KMS-11 (cell line): ENCODE results near the gene SCCPDH.

ENCODE experiments used
- H2AFZ ChIP-seq: fragments of 200-600 bp; sonication (generic); 2 replicates; pipeline ENCODE4 v1.6.1; 2016; ENCODE audit warnings: antibody characterized with exemption, mixed run types, low read depth
- H3K27ac ChIP-seq: fragments of 200-600 bp; sonication (generic); 2 replicates; pipeline ENCODE4 v1.6.1; 2016; ENCODE audit warnings: mild to moderate bottlenecking, mixed run types
- H3K27me3 ChIP-seq: fragments of 200-600 bp; sonication (generic); 2 replicates; pipeline ENCODE4 v1.6.1; 2017; ENCODE audit warnings: mild to moderate bottlenecking, low read depth, mixed run types, moderate library complexity; ENCODE audit not compliant: insufficient read depth
- H3K36me3 ChIP-seq: fragments of 200-600 bp; sonication (generic); 2 replicates; pipeline ENCODE4 v1.6.1; 2017; ENCODE audit warnings: mild to moderate bottlenecking, mixed run types; ENCODE audit not compliant: insufficient read depth
- H3K4me1 ChIP-seq: fragments of 200-600 bp; sonication (generic); 2 replicates; pipeline ENCODE4 v1.6.1; 2016; ENCODE audit warnings: mild to moderate bottlenecking, low read depth, mixed run types; ENCODE audit not compliant: poor library complexity, severe bottlenecking
- H3K4me2 ChIP-seq: fragments of 200-600 bp; sonication (generic); 2 replicates; pipeline ENCODE4 v1.7.0; 2016; ENCODE audit warnings: mild to moderate bottlenecking, mixed run types
- H3K4me3 ChIP-seq: fragments of 200-600 bp; sonication (generic); IDR thresholded peaks from 2 replicates; pipeline ENCODE4 v1.6.1; 2017; ENCODE audit warnings: low read depth, low read length, mixed read lengths; ENCODE audit not compliant: insufficient read depth
- H3K79me2 ChIP-seq: fragments of 200-600 bp; sonication (generic); 2 replicates; pipeline ENCODE4 v1.6.1; 2016; ENCODE audit warnings: low read depth, mixed run types; ENCODE audit not compliant: insufficient read depth
- H3K9ac ChIP-seq: fragments of 200-600 bp; sonication (generic); 2 replicates; pipeline ENCODE4 v1.6.1; 2016; ENCODE audit warnings: mild to moderate bottlenecking, mixed run types
- H4K20me1 ChIP-seq: fragments of 200-600 bp; sonication (generic); 2 replicates; pipeline ENCODE4 v1.6.1; 2016; ENCODE audit warnings: mild to moderate bottlenecking, mixed run types; ENCODE audit not compliant: insufficient read depth
- CTCF ChIP-seq: fragments of 200-600 bp; sonication (generic); conservative IDR thresholded peaks from 2 replicates; pipeline ENCODE4 v1.6.1; 2017; ENCODE audit warnings: low read depth, mild to moderate bottlenecking, antibody characterized with exemption, low read length, moderate library complexity, mixed read lengths

SCCPDH gene

GRCh38 chr1:246748006-246748405 lies 23.8 kb downstream of the SCCPDH start:
- H3K4me1 ChIP-seq, result no peaks in the 10 kb centered on the region
- no peaks in the 10 kb centered on the region for H3K79me2 ChIP-seq
- H3K27ac ChIP-seq, result no peak overlapping the region
- H3K27me3 ChIP-seq, result no peaks in the 10 kb centered on the region
- H2AFZ ChIP-seq, result no peak overlapping the region
- H3K4me3 ChIP-seq, result no peak overlapping the region
- TF ChIP-seq CTCF, result no peak
- no peaks in the 10 kb centered on the region for H3K36me3 ChIP-seq
- H3K9ac ChIP-seq, result no peak overlapping the region
- H4K20me1 ChIP-seq, result no peaks in the 10 kb centered on the region
- H3K4me2 ChIP-seq, result no peak overlapping the region

- Histone ChIP-seq H3K27ac (no peak overlapping the region), H3K27me3 (no peaks in the 10 kb centered on the region), H3K79me2 (no peaks in the 10 kb centered on the region), H4K20me1 (no peaks in the 10 kb centered on the region), H3K4me2 (no peak overlapping the region), H3K4me1 (no peaks in the 10 kb centered on the region), H2AFZ (no peak overlapping the region), H3K9ac (no peak overlapping the region), H3K36me3 (no peaks in the 10 kb centered on the region), H3K4me3 (no peak overlapping the region)
- no peak for TF ChIP-seq CTCF
Measured at GRCh38 chr1:246748867-246749266, 24.7 kb downstream of the SCCPDH start.

- H3K4me2 ChIP-seq, result no peak overlapping the region
Measured at GRCh38 chr1:246750752-246751151, 26.5 kb downstream of the SCCPDH start.

GRCh38 chr1:246753670-246754535 lies 29.7 kb downstream of the SCCPDH start:
- Histone ChIP-seq H3K79me2 (no peaks in the 10 kb centered on the region), H3K36me3 (no peaks in the 10 kb centered on the region), H3K4me2 (peak overlapping the region; percentile 2; the same call in 1 of the 2 replicates), H4K20me1 (no peaks in the 10 kb centered on the region), H3K4me1 (no peaks in the 10 kb centered on the region), H2AFZ (no peak overlapping the region), H3K4me3 (no peak overlapping the region), H3K9ac (no peak overlapping the region), H3K27me3 (no peaks in the 10 kb centered on the region), H3K27ac (no peak overlapping the region)
- TF ChIP-seq CTCF, result peak; percentile 92

More at GRCh38 chr1:246750752-246751151, 26.5 kb downstream of the SCCPDH start:
- H3K9ac ChIP-seq, result no peak overlapping the region
- H3K27me3 ChIP-seq, result no peaks in the 10 kb centered on the region
- no peak overlapping the region for H3K4me3 ChIP-seq
- no peaks in the 10 kb centered on the region for H3K36me3 ChIP-seq
- H3K27ac ChIP-seq, result no peak overlapping the region
- no peaks in the 10 kb centered on the region for H3K79me2 ChIP-seq
- H2AFZ ChIP-seq, result no peak overlapping the region
- H4K20me1 ChIP-seq, result no peaks in the 10 kb centered on the region
- no peaks in the 10 kb centered on the region for H3K4me1 ChIP-seq
- no peak for TF ChIP-seq CTCF
